Measurements from ENCODE around the gene TIMM44.

The TIMM44 gene

DNA sequence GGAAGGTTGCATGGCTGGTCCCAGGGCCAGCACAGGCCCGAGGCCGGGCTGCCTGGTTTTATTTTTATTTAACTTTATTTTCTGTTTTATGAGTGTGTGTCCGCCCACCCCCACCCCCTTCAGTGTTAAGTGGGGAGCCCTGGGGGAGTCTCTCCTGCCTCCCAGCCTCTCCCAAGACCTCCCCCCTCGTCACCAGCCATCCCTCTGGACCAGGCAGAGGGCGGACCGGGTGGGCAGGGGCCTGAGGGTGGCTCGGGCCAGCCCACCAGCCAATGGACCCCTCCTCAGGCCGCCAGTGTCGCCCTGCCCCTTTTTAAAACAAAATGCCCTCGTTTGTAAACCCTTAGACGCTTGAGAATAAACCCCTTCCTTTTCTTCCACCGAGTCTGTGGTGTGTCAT, 29.4 kb downstream of the TIMM44 start:
- no peak for DNase-seq (ENCODE audit: low read depth)

DNA sequence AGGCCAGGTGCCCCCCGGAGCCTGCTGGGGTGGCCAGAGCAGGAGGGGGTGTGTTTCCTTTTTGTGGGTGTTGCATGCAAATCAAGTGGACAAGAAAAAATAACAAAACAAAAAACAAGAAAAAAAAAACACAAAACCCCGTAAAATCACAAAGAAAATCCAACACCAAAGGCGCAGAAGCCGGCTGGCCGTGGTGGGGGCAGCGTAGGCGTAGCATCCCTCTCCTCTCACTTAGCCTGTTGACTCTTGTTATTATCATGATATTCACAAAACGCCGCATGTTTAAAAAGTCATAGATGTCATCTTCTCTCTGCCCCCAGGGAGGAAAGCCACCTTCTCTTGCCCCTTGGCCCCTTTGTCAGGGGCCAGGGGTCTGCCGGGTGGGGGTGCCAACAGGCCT, 29.8 kb downstream of the TIMM44 start:
- no peak for DNase-seq (ENCODE audit: low read depth)

DNA sequence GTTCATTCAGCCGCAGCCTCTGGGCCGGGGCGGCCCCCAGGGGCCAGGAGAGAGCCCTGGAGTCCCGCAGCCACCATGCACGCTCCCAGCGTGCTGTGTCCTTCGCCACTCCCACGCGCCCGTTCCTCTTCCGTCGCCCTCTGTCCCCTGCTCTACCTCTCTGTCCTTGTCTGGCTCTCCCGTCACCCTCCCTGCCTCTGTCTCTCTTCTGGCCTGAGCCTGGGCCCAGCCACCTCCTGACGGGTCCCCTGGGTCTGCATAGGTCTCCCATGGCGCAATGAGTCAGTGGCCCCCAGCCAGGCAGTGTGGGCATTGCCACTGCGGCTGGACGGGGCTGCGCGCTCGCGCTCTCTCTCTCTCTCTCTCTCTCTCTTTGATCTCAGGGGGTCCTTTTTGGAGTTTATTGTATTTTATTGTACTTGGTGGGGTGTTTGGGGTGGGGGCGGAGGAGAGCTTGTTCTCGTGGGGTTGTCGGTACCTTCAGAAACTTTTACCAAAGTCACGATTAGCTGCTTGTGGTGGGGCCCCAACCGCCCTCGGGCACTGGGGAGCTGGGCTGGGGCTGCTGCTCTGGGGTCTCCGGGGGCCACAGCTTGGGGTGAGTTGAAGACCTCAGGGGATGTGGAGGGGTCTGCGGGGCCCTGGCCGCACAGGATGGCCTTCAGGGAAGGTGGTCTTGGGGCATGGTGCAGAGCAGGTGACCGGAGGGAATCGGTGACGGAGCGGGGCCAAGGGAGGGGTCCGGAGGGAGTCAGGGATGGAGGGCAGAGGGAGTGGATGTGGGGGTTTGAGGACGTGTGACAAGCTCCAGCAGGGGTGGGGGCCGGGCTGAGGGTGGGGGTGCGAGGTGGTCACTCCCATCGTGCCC, 30.5 kb downstream of the TIMM44 start:
- no peak for DNase-seq (ENCODE audit: low read depth)

DNA sequence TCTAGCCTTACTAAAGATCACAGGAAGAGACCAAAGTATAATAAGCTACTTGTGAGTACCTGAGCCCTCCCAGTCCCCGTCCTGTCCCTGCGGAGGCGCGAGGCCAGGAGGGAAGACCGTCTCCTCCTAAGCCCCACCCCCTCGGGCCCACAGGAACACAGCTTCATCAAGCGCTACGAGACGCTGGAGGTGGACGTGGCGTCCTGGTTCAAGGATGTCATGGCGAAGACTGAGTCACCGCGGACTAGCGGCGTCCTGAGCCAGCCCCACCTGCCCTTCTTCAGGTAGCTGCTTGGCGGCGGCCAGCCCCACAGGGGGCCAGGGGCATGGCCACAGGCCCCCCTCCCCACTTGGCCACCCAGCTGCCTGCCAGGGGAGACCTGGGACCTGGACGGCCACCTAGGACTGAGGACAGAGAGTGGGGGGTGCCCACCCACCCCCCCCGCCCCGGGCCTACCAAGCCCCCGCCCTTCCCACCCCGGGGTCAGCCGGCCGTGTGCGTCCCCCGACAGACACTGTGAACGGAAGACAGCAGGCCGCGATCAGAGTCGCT, 31.2 kb downstream of the TIMM44 start:
- no peak for DNase-seq (ENCODE audit: low read depth)

DNA sequence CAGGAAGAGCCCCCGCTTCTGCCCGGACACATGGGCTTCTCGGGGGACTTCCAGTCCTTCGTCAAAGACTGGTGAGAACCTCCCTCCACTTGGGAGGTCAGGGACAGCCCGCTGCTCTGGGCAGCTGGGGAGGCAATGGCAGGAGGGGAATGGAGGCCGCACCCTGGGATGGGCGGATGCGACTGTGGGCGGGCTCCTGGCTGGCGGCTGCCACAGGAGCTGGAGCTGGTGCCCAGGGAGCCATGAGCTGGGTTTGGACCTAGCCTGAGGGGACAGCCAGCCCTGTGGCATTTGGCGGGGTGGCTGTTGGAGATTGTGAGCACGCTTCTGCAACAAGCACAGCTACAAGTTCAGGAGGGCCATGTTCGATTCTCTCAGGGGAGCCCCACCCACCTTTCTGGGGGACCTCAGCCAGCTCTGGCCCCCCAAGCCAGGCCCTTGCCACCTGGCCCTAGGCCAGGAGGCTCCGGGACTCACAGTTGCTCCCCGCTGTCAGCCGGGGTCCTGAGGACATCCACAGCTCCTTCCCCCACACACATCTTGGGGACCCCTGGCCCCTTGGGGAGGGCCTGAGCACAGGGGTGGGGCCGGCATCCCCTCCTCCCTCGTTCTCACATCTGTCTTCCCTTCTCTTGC, 31.8 kb downstream of the TIMM44 start:
- DNase-seq (ENCODE audit: low read depth): no peak

DNA sequence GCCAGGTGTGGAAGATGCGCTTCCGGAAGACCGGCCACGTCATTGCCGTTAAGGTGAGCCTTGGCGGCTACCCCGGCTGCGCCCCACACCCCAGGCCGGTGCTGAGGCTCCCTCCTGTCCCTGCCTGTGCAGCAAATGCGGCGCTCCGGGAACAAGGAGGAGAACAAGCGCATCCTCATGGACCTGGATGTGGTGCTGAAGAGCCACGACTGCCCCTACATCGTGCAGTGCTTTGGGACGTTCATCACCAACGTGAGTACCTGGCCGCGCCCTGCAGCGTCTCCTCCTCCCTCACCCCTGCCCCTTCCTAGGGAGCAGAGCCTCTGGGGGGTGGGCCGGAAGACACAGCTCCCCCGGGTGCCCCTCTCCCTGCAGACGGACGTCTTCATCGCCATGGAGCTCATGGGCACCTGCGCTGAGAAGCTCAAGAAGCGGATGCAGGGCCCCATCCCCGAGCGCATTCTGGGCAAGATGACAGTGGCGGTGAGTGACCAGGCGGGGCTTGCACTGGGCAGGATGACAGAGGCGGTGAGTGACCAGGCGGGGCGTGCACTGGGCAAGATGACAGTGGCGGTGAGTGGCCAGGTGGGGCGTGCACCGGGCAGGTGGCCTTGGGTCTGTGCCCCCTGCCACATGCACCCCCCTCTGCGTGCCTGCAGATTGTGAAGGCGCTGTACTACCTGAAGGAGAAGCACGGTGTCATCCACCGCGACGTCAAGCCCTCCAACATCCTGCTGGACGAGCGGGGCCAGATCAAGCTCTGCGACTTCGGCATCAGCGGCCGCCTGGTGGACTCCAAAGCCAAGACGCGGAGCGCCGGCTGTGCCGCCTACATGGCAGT, 32.9 kb downstream of the TIMM44 start:
- DNase-seq (ENCODE audit: low read depth): no peak

DNA sequence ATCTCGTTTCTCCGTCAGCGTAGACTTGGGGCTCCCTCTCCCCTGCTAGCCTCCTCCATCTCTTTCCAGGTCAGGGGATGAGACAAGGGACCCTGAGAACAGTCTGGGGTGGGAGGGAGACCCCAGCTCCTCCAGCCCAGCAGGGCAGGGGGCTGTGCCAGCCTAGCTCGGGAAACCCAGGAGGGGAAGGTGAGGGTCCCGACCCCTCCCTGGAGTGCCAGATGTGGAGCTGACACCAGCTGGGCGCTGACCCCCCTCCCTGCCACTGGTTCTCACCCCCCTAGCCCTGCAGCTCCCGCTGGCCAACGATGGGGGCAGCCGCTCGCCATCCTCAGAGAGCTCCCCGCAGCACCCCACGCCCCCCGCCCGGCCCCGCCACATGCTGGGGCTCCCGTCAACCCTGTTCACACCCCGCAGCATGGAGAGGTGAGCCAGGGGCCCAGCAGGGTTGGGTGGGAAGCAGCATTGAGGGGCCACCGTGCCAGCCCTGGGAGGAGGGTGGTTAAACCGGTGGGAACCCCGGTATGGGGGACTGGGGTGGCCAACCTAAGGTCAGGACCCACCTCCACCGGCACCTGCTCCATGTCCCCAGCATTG, 33.9 kb downstream of the TIMM44 start:
- no peak for DNase-seq (ENCODE audit: low read depth)

DNA sequence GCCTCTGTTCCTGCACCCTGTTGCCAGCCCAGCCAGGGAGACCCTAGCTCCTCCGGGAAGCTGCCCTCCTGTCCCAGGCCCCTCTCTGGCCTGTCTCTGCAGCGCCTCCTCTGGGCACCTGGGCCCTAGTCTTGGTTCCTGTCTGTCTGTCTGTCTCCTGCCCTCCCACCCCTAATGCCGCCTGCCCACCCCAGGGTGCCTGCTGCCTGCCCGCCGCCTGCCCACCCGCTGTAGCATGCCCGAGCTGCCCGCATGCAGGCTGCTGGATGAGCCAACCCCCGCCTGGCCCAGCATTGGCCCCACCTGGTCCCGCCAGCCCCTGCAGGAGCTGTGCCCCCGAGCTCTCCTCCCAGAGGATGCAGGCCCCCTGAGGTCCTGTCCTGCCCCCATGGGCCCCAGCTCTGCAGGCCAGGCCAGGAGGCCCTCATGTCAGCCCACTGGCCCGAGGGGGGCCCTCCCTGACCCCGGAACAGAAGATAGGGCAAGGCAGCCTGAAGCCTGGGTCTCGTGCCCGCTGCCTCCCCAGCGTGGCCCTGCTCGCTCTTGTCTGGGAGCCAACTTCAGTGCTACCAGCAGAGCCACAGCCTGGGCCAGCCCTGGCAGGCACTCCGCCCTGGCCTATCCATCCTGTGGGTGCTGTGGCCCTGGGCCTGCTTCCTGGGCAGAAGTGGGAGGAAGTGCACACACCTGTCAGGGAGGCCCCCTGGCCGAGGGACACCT, 34.6 kb downstream of the TIMM44 start:
- DNase-seq (ENCODE audit: low read depth): no peak

DNA sequence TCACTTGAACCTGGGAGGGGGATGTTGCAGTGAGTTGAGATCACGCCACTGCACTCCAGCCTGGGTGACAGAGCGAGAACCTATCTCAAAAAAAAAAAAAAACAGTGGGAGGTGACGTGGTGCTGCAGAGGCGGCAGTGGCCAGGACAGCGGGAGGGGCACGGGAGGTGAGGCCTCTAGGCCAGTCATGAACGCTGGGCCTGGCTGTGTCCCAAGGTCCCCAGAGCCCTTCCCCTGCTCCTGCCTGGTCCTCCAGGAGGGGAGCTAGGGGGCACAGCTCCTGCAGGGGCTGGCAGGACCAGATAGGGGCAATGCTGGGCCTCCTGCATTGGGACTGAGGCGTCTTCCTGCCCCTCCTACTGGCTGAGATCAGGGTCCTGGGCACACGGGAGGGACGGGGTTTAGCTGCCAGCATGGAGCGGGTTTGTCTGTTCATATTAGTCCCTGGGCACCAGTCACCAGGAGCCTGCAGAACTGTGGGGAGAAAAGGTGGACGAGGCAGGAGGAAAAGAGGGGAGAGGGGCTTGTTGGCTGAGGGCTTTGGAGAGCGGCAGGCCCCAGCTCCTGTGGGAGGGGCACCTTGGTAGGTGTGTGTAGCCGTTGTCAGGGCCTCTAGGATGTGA, 35.3 kb downstream of the TIMM44 start:
- no peak for DNase-seq (ENCODE audit: low read depth)

DNA sequence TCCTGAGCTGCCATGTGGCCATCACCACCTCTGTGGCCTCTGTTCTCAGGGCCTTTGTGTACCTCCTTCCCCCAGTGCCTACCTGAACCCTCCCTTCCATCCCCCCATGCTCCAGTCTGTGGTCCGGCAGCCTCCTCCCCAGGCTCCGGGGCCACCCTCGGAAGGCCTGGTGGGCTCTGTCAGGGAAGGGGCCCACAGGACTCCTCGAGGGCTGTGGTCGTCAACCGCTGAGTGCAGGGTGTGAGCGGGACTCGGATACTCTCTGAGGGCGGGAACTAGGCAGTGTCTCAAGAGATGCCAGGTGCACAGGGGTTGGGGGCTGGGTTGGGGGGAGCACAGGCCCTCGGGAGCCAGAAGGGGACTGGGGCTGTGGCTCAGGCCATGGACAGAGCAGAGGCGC, 35.9 kb downstream of the TIMM44 start:
- DNase-seq (ENCODE audit: low read depth): no peak

DNA sequence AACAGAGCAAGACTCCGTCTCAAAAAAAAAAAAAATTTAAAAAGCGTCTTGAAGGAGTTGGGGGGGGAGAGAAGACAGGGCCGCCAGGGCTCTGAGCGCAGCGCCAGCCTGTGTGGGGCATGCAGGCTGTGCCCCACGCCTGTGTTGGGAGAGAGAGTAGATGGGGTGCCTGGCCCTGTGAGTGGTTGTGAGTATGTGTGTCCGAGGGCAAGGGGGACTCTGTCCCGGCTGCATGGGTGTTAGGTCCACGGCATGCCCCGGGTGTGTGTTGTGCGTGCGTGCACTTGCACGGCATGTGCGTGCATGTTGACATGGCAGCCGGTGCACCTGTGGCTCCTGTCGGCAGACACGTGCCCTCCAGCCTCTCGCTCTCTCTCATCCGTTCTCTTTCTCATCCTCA, 36.3 kb downstream of the TIMM44 start:
- DNase-seq (ENCODE audit: low read depth): no peak

DNA sequence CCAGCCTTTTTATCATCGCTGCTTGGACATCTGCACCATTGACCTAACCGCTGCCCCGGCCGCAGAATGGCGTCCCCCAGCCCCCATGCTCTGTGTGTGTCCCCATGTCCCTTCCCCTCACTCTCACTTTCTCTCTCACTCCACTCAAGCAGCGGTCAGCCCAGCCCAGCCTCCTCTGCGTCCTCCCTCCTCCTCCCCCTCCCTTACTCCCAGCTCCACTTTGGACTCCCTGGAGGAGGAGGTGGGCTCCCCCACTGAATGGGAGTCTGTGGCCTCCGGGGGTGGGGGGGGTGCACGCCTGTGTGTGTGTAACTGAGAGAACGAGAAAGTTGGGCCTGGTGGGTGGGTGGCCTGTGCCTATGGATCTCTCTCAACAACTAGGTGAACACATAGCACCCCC, 37.6 kb downstream of the TIMM44 start:
- DNase-seq (ENCODE audit: low read depth): no peak

DNA sequence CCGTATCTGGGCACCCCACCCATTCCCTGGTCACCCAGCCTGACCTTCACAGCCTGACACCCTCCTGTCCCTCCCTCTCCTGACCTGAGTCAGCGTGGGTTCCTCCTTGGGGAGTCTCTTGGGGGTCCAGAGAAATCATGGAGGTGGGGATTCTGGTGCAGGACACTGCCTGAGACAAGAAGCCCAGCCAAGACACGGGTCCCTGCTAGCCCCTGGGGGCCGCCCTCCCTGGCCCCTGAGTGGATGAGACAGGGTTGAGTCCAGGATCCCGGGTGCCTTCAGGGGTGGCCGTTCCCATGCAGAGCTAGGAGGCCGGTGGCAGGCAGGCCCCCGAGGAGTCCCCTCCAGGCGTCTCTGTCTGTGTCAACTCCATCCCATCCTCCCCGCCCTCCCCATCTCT, 38.2 kb downstream of the TIMM44 start:
- no peak for DNase-seq (ENCODE audit: low read depth)

DNA sequence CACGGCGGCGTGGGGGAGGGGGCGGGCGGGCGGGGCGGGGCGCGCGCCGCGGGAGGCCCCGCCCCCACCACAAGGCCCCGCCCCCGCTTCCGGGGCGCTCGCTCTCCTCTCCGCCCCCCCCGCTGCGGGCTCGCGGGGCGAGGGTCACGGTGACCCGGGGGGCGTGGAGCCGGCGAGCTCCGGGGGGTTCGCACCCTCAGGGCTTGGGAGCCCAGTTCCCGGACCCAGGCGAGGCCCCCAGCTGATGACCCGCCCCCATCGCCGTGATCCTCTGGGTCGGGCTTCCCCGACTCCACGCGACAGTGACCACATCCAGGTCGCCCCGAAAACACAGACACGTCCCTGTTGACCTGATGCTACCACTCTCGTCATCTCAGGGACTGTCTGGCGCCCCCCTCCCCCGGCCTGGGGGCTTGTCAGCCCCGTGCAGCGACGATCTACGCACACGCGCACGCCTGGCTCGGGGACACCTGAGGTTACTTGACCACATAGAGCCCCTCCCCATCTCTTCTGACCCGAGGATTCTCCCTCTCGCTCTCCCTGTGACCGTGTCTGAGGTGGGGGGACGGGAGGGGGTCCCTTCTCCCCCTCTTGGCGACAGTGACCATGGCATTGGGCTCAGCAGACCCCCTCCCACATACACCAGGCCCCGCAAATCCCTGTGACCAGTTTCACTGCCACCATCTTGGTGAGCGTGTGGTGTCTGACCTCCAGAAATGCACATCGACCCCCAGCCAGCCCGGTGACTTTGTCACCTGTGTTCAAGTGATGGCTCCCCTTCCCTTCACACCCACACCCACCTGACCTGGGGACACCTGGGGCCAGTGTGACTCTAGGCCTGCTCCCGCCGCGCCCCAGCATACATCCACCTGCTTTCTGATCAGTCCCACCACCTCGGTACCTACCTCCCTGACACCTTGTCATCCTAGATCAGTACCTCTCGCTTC, 39.1 kb downstream of the TIMM44 start:
- peak; percentile 38 for DNase-seq (ENCODE audit: low read depth)

DNA sequence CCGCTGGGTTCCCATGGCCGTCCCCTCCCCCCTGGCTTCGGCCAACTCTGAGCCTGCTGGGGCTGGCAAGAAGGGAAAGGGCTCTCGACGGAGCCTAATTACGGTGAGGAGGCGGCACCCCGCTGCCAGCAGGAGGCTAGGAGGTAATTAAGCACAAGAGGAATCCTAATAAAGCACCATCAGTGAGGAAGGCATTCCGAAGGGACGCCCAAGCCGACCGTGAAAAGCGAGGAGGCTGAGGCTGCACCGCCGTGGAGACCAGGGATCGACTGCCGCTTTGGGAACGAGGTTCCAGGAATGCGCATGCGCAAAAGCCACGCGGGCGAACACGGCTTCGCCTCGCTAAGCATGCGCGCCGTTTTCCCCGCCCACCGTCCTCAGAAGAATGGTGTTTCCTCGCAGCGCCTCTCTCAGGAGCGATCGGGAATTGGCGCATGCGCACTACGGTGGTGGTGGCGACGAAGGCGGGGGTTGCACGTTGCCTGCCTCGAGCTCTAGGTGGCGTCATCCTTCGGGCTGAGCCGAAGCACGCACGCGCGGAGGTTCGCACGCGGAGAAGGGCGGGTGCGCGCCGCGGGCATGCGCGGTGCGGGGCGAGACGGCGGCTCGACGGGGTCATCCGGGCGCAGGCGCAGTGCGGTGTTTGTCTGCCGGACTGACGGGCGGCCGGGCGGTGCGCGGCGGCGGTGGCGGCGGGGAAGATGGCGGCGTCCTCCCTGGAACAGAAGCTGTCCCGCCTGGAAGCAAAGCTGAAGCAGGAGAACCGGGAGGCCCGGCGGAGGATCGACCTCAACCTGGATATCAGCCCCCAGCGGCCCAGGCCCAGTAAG, 40.0 kb downstream of the TIMM44 start, which contains the start of gene MAP2K7:
TSS of gene MAP2K7 (plus strand) at position 634 of the 830 bp plus-strand sequence. CDS start at position 702, 68 bp downstream.
- peak; percentile 100 for DNase-seq (ENCODE audit: low read depth)

DNA sequence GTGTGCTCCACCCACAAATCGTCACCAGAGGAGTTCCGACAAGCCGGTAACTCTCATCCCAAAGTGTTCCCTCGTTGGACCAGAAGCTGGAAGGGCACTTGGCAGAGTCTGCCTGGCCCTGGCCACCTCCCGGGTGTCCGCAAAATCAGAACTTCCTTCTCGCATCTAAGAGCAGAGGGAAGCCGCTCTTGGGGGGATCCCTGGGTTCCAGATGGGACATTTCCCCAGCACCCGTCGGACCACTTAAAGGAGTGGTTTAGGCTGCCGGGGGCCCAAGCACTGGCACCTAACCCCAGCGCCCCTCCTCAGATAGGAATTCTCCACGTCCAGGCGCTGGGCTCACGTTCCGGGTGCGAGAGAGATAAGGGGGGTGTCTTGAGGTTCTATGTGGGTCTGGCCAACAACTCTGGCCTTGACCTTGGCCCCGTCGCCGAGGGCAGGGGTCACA, 40.6 kb downstream of the TIMM44 start:
- DNase-seq (ENCODE audit: low read depth): no peak

DNA sequence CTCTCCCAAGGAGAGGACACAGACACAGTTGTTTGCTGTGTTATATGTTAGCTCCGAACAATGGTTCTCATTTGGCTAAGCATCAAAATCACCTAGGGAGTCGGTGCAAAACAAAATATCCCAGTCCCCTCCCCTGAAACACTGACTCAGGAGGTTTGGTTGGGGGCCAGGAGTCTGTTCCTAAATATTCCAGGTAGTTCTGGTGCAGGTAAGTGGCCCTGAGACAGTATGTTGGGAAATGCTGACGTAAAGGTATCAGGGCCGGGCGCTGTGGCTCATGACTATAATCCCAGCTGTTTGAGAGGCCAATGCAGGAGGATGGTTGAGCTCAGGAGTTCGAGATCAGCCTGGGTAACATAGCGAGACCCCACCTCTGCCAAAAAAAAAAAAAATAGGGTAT, 42.1 kb downstream of the TIMM44 start:
- DNase-seq (ENCODE audit: low read depth): no peak

DNA sequence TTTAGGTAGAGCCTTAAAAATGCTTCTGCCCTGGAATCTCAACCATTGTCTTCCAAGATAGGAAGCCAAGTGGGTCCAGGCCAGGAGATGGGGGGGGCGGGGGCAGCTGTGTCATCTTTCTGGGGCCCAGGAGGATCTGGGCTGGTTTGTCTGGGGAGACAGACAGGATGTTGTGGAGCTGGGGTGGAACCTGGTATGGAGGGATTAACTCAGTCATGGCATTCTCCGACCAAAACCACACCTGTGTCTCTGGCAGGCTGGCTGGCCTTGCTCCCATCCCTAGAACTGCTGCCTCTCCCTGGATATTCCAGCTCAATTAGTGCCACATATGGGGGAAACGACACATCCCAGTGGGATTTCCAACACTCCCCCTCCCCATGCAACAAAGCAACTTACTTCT, 42.5 kb downstream of the TIMM44 start:
- no peak for DNase-seq (ENCODE audit: low read depth)
